ENCODE data around the gene TET1. TPM values are rescaled to one million over a fixed set of nuclear protein-coding genes. Genes with fewer than 3 reads are reported as not detected.
"Not testable (repeated sequence)": the region's sequence is repeated elsewhere in the genome, so short reads cannot be mapped to it uniquely, and the experiment has no call there.

Gene TET1
- total RNA-seq, 4 donors from 2014 or later, result 7.5 to 12.9 (median 10.9) TPM

DNA sequence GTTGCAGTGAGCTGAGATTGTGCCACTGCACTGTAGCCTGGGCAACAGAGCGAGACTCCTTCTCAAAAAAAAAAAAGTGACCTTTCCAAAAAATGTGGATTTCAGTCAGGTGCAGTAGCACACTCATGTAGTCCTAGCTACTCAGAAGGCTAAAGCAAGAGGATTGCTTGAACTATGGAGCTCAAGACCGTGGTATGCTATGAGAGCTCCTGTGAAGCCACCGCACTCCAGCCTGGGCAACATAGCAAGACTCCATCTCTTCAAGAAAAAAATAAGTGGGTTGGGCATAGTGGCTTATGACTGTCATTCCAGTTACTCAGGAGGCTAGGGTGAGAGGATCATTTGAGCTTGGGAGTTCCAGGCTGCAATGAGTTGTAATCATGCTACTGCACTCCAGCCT, 51.1 kb downstream of the TET1 start:
- no peaks in the 10 kb centered on the region for H3K9me3 ChIP-seq
- no peak for TF ChIP-seq POLR2A (IDR thresholded peaks at IDR 0.05)
- TF ChIP-seq, protein P1, sequence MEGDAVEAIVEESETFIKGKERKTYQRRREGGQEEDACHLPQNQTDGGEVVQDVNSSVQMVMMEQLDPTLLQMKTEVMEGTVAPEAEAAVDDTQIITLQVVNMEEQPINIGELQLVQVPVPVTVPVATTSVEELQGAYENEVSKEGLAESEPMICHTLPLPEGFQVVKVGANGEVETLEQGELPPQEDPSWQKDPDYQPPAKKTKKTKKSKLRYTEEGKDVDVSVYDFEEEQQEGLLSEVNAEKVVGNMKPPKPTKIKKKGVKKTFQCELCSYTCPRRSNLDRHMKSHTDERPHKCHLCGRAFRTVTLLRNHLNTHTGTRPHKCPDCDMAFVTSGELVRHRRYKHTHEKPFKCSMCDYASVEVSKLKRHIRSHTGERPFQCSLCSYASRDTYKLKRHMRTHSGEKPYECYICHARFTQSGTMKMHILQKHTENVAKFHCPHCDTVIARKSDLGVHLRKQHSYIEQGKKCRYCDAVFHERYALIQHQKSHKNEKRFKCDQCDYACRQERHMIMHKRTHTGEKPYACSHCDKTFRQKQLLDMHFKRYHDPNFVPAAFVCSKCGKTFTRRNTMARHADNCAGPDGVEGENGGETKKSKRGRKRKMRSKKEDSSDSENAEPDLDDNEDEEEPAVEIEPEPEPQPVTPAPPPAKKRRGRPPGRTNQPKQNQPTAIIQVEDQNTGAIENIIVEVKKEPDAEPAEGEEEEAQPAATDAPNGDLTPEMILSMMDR (IDR thresholded peaks at IDR 0.05), result no peak
- no peak for TF ChIP-seq EP300 (IDR thresholded peaks at IDR 0.05)
- 78 to 96% methylated on average over 3 of the region's 3 CpGs for WGBS, 2 donors
- peaks cover 0 to 3% (median 0%) of the 10 kb centered on the region in 3 donors for H3K36me3 ChIP-seq
- peaks cover 0 to 13% (median 0%) of the 10 kb centered on the region in 4 donors for H3K4me1 ChIP-seq
- H3K27me3 ChIP-seq, result no peaks in the 10 kb centered on the region
- DNase-seq (ENCODE audit: low spot score in 2 of 2), result no peak
- H3K4me3 ChIP-seq, result no peak overlapping the region
- no peak overlapping the region for H3K27ac ChIP-seq

DNA sequence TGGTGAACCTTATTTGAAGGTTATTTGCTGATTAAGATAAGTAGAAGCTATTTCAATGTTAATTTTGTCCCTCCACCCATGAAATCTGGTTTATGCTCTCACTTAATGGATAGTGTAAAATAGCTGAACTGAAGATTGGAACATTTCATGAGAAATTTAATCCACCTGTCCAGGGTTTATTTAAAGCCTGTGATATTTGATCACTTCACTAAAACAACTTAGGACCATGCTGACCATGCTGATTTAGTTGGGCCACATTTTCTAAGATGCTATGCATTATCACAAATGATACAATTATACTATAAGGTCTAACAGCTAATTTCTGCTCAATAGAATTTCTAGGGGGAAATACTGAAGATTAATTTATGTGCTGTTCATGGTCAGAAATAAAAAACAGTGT, 53.8 kb downstream of the TET1 start:
- not testable (repeated sequence) for H3K27me3 ChIP-seq; H3K4me1 ChIP-seq; H3K4me3 ChIP-seq; H3K27ac ChIP-seq; H3K9me3 ChIP-seq; DNase-seq (ENCODE audit: low spot score in 2 of 2); H3K36me3 ChIP-seq

DNA sequence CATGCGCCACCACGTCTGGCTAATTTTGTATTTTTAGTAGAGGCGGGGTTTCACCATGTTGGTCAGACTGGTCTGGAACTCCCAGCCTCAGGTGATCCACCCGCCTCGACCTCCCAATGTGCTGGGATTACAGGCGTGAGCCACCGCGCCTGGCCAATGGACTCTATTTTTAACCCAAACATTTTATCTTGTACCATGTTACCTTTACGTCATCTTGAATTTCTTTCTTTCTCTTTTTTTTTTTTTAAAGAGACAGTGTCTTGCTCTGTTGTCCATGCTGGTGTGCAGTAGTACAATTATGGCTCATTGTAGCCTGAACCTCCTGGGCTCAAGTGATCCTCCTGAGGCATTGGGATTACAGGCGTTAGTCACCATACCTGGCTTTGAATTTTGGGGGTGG, 57.6 kb downstream of the TET1 start:
- H3K27me3 ChIP-seq; H3K9me3 ChIP-seq; H3K36me3 ChIP-seq; H3K27ac ChIP-seq; H3K4me3 ChIP-seq; DNase-seq (ENCODE audit: low spot score in 2 of 2); H3K4me1 ChIP-seq: not testable (repeated sequence)
- WGBS, 2 donors, result 91 to 92% methylated on average over 10 of the region's 10 CpGs

DNA sequence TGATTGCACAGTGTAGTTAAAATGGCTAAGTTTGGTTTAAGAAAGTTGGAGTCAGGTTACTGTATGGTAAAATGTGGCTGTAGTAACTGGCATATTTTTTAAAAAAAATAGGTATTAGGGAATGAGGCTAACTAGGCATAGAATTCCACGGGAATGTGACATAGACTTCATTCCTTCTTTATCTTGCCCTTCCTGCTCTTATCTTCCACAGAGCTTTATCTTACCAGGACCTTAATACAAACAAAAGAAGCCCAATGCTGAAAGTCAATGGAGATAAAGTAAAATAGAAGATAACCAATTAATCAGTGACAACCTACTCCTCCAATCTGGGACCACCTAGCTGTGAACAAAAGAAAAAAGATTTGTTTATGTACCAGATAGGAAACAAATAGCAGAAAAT, 58.1 kb downstream of the TET1 start:
- H3K4me1 ChIP-seq, result peaks cover 0 to 5% (median 2%) of the 10 kb centered on the region in 4 donors
- WGBS, 2 donors, result 69 to 88% methylated on average over 1 of the region's 1 CpG
- no peaks in the 10 kb centered on the region for H3K27me3 ChIP-seq
- no peaks in the 10 kb centered on the region for H3K9me3 ChIP-seq
- H3K36me3 ChIP-seq, result no peaks in the 10 kb centered on the region
- H3K4me3 ChIP-seq, result no peak overlapping the region
- no peak overlapping the region for H3K27ac ChIP-seq
- no peak for TF ChIP-seq EP300 (IDR thresholded peaks at IDR 0.05)
- no peak for DNase-seq (ENCODE audit: low spot score in 2 of 2)

DNA sequence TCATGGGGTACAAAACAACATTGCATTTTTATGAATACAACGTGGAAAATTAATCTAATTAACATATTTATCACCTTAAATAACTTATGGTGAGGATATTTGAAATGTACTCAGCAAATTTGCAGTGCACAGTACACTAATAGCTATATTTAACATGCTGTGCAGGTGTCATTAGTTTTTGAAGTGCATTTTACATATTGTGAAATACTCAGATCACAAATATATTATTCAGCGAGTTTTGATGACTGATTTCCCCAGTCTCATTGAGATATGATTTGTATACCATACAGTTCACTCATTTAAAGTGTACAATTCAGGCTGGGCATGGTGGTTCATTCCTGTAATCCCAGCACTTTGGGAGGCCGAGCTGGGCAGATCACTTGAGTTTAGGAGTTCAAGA, 59.5 kb downstream of the TET1 start:
- no peak for DNase-seq (ENCODE audit: low spot score in 2 of 2)
- H3K27ac ChIP-seq, result no peak overlapping the region
- H3K27me3 ChIP-seq, result no peaks in the 10 kb centered on the region
- H3K4me3 ChIP-seq, result no peak overlapping the region
- WGBS, 2 donors, result 91 to 93% methylated on average over 3 of the region's 3 CpGs
- no peaks in the 10 kb centered on the region for H3K36me3 ChIP-seq
- TF ChIP-seq EP300 (IDR thresholded peaks at IDR 0.05) (no peak), POLR2A (IDR thresholded peaks at IDR 0.05) (no peak)
- TF ChIP-seq, protein P1 (IDR thresholded peaks at IDR 0.05), result no peak
- H3K4me1 ChIP-seq, result peaks cover 0 to 7% (median 2%) of the 10 kb centered on the region in 4 donors
- H3K9me3 ChIP-seq, result no peaks in the 10 kb centered on the region

DNA sequence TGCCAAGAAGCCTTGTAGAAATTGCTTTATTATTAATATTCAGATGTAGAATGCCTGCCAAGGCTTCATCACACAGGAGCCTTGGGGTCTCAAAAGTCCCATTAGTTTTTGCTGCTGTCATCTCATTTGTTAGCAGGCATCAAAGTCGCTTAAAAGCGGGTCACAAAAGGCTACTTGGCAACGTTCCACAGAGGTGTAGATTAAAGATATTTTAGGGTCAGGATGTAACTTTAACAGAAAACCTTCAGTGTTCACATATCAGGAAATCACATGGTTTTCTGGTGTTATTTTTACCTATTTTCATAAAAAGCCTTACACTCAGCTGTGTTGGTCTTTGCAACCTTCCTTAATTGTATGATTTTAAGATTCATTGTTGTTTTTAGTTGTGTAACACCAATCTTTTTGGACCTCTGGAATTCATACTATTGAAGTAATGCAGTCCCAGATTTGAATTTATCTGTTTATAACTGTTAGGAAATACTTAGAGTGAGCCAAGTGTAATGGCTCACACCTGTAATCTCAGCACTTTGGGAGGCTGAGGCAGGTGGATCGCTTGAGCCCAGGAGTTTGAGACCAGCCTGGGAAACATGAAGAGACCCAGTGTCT, 65.3 kb downstream of the TET1 start:
- Histone ChIP-seq H3K4me1 (peaks cover 0 to 25% (median 3%) of the 10 kb centered on the region in 4 donors), H3K4me3 (no peak overlapping the region)

More for the DNA sequence above, 65.3 kb downstream of the TET1 start:
- no peaks in the 10 kb centered on the region for H3K9me3 ChIP-seq
- no peaks in the 10 kb centered on the region for H3K27me3 ChIP-seq
- no peaks in the 10 kb centered on the region for H3K36me3 ChIP-seq
- TF ChIP-seq, protein P1 (IDR thresholded peaks at IDR 0.05), result no peak
- TF ChIP-seq POLR2A (IDR thresholded peaks at IDR 0.05) (no peak), EP300 (IDR thresholded peaks at IDR 0.05) (no peak)
- no peak for DNase-seq (ENCODE audit: low spot score in 2 of 2)
- no peak overlapping the region for H3K27ac ChIP-seq
- WGBS, 2 donors, result 44 to 53% methylated on average over 4 of the region's 4 CpGs
